CMK (cell line): ENCODE data around the gene PTPRM.

ENCODE experiments used
- DNase-seq: peaks from one replicate; pipeline ENCODE4 v3.0.0-alpha.2; 2010; ENCODE audit warnings: low read depth

Gene PTPRM

GRCh38 chr18:7600036-7600435, 32.9 kb downstream of the PTPRM start:
- DNase-seq = no peak

GRCh38 chr18:7600528-7601245, 33.6 kb downstream of the PTPRM start:
- no peak for DNase-seq

DNA sequence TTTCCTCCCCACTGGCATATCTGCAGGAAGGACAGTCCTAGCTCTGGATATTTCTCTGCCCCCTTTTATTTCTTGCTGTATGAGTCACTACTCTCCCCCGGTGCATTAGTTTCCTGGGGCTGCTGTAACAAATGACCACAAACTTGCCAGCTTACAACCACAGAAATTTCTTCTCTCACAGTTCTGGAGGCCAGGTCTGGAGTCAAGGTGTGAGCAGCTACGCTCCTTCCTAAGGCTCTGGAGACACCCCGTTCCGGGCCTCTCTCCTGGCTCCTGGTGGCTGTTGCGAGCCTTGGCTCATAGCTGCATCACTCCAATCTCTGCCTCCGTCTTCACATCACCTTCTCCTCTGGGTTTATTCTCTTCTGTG, 34.1 kb downstream of the PTPRM start:
- no peak for DNase-seq

GRCh38 chr18:7601936-7602335, 34.8 kb downstream of the PTPRM start:
- DNase-seq = no peak

DNA sequence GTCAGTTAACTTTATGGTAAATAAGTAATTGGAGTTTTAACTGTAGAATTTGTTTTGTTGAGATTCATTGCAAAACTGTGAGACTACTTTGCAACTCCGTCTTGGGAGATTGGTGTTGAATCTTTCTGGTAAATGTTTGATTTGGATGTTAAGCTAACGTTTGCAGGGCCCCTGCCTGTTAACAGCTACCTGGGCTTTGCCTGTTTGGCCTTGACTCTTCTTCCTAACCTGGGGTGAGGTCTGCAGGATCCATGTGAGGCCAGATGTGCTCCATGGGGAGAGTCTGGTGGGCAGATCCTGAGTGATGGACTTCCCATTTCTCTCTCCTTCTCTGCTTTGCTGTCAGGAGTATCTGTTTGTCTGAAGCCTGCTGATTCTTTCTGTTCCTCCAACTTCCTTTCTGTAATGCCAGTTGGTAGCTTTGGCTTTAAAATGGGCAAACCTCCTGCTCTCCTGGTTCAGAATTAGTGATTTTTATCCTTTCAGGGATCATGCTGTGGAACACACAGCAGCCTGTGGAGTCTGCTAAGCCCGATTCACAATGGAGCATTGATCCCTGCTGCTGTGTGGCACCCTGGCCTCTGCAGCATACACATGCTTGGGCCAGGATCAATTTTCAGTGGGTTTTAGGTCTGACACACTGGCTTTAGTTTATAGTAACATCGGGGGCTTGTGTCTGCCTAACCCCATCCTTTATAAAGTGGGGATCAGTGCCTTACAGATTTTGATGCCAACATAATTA, 36.3 kb downstream of the PTPRM start:
- no peak for DNase-seq

GRCh38 chr18:7604361-7604760, 37.2 kb downstream of the PTPRM start:
- no peak for DNase-seq

DNA sequence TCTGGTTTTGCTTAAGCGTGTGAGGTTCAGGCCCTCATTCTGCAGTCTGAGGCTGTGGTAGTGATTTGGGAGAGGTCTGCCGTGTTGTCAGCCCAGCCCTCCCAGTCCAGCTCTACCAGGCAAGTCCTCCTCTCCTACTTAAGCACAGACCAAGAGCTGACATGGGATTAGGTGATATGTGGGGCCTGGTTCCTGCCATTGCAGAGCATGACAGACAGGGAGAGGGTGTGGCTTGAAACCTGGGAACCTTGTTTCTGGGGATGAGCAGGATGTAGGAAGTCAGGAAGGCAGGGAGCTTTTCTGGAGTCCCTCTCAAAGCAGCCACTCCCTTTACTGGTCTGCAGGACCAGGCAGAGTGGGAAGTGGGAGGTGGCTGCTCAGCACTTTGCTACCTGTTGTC, 38.6 kb downstream of the PTPRM start:
- DNase-seq = no peak

DNA sequence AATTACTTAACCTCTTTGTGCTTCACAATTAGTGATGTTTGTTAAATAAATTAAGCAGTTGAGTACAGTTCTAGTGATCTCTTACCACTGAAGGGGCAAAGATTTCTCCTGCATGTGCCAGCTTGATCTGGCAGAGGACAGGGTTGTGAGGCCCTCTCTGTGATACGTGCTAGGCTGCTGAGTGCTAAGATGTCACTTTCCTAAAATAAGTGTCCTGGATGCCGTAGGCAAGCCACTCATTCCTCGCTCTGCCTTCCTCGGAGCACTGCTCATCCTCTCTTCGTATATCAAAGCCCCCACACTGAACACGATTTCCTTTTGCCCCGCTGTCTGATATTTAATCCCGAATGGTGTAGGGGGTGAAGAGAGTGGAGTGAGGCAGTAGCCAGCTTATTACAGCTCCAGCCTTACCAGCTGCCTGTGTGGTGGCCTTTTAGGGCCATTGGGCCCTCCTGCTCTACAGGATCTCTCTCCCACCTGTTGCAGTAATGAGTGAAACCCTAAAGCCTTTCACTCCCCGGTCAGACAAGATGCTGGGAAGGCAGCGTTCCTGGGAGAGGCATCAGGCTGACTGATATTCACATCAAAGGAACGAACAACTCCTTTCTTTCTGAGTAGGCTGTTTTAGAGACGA, 40.5 kb downstream of the PTPRM start:
- DNase-seq = no peak

GRCh38 chr18:7608174-7608550, 41.0 kb downstream of the PTPRM start:
- no peak for DNase-seq

GRCh38 chr18:7608781-7609201, 41.7 kb downstream of the PTPRM start:
- no peak for DNase-seq

DNA sequence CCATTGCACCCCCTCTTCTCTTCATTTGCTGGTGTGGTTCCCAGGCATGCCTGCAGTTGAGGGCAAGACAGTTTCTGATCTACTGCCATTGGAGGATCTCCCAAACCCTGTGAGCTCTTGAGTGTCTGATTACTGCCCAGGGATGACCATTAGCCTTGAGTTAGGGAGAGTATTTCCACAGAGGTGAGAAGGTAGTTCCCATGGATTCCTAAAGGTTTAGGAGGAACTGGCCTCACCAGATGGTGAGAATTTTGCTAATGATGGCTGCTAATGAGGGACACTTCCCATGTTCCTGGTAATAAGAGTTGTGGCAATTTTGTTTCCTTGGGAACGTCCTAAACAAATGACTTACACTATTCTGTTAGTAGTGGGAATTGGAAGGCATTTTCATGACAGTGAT, 42.5 kb downstream of the PTPRM start:
- DNase-seq = no peak

DNA sequence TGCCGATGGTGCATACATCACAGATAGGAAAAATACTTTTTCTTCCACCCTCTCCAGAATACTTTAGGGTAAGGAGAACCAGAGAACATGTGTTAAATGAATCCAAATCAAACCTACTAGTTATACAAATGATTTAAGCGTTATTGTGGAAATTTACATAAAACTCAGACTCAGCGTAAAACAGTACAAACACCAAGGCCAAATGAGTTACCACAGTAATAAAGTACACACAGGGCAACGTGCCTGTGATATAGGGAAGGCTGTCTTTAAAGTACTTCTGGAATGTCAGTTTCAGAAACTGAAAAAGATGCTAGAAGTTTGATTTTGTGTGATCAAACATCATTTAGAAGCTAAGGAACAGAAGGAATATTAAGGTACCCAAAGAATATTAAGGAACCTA, 46.9 kb downstream of the PTPRM start:
- no peak for DNase-seq

DNA sequence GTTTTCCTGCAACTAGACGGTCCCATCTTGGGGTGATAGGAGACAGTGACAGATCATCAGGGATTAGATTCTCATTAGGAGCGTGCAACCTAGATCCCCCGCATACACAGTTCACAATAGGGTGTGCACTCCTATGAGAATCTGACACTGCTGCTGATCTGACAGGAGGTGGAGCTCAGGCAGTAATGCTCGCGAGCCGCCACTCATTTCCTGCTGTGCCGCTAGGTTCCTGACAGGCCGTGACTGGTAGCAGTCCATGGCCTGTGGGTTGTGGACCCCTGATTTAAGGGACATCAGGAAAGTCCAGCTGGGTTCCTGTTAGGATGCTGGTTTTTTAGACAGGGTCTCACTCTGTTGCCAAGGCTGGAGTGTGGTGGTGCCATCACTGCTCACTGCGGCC, 48.7 kb downstream of the PTPRM start:
- no peak for DNase-seq

GRCh38 chr18:7616661-7617060, 49.5 kb downstream of the PTPRM start:
- DNase-seq = no peak

DNA sequence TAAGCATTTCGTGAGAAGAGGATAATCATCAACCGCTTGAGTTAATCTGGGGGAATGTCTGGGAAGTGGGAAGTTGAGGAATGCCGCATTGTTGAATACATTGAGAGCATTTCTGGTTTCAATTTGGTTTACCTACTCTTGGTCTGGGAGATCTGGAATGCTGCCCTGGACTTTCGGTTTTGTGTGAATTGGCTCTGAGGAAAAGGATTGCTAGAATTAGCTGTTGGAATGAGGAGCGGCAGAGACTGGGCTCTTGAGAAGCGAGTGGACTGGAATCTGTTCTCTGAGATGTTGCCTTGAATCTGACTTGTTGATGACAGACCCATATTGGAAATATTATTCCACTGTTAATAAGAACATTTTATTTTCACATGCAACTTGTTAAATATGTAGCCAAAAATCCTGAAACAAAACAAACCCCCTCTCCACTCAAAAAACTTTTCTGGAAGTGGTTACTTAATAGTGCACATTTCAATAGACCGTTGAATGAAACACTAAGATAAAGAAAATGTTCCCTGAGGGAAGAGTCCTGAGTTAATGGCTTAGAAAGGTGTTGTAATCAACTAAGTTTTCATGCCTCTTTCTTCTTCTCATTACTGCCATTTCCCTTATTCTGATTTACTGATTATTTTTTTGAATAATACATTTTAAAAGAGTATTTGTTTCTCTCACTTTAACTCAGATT, 50.8 kb downstream of the PTPRM start:
- no peak for DNase-seq

GRCh38 chr18:7618891-7619442, 51.9 kb downstream of the PTPRM start:
- no peak for DNase-seq

GRCh38 chr18:7619676-7620075, 52.6 kb downstream of the PTPRM start:
- DNase-seq = no peak

DNA sequence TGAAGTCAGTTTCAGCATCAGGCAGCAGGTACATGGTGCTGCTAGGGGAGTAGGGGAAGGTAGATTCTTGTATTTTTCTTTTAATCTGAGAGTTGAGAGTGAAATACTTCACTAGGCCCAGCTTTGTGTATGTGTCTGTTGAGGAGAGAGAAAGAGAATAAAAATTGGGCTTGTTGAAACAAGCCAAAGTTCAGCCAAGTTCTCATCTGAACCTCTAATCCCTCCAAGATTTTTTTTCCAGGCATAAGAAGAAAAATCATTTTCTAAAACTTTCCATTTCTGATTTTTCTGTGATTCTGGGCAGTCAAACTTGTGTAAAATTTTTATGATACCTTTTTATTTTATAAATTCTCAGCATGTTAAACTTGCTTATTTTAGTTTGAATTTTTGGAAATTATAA, 55.6 kb downstream of the PTPRM start:
- no peak for DNase-seq

GRCh38 chr18:7623681-7624080, 56.6 kb downstream of the PTPRM start:
- DNase-seq = no peak

- DNase-seq = no peak
Measured at GRCh38 chr18:7624697-7625096, 57.6 kb downstream of the PTPRM start.

DNA sequence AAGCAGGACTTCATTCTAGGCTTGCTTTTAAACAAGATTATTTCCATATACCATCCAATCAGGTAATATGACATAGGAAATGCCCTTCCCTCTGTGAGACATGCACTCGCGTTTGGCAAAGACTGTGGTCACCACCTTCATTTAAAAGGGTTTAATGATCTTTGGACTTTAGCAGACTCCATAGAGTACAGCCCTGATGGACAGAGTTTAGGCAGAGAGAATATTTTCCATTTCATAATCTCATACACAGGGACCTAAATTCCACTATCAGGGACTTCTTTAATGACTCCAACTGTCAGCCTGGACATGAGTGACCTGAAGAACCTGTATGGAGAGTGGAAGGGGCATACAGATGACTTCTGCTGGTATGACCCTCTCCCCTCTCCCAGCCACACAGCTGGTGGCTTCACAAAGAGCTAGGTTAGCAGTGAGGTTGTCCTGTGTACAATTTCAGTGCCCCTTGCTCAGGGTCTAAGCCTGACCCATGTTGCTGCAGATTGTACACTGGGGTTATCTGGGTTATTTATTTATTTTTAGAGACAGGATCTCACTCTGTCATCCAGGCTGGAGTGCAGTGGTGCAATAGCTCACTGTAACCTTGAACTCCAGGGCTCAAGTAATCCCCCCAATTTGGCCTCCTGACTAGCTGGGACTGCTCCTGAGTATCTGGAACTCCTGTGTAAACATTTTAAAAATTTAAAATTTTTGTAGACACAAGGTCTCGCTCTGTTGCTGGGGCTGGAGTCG, 59.2 kb downstream of the PTPRM start:
- no peak for DNase-seq

DNA sequence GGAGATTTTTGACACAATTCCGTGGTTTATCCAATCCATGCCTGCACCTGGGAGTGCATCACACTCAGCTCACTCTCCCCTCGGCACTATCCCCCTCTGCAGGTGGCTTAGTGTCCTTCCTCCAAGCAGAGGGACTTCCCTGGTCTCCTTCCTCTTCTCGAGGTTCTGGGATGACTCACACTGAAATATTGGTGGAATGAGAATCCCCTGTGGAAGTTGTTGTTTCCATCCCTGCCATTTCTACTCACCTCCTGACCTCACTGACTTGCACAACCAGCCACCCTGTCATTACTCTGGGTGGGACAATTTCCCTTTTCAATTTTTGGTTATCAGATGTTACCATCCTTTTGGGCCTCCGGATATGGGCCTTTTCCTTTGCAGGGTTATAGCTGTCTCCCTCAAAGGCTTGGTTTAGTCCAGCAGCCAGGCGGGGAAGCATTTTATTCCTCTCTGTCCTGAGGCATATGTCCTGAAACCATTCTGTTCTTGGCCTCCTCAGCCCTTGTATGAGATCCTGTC, 59.9 kb downstream of the PTPRM start:
- no peak for DNase-seq
